ENCODE measurements around the gene SUGP2. TPM values are rescaled to one million over a fixed set of nuclear protein-coding genes. Genes with fewer than 3 reads are reported as not detected.

Gene SUGP2
- total RNA-seq, 4 donors from 2014 or later: 43.0 to 132 (median 57.9) TPM

- intact Hi-C loops (cut with DNase I; ENCODE audit: low total_unique reads) (no loop called here), in situ Hi-C loops (cut with MboI; ENCODE audit: low pct_ligation_motif_present in 1 of 4, low pct_unique_long_range_greater_than_20kb in 1 of 4, low sequenced_read_pairs in 3 of 4) (no loop called here)
- Histone ChIP-seq H3K4me3 (peak overlapping the region; percentile 77 to 94 (median 88)), H3K27ac (peak overlapping the region; percentile 95 to 98 (median 96)), H3K27me3 (no peaks in the 10 kb centered on the region), H3K9me3 (no peaks in the 10 kb centered on the region), H3K4me1 (peaks cover 5 to 30% (median 19%) of the 10 kb centered on the region in 4 donors), H3K36me3 (peaks cover 0 to 14% (median 6%) of the 10 kb centered on the region in 4 donors)
- TF ChIP-seq CTCF (IDR thresholded peaks at IDR 0.05) (no peak), EP300 (IDR thresholded peaks at IDR 0.05; ENCODE audit: low read depth) (no peak), POLR2A (IDR thresholded peaks at IDR 0.05) (no peak)
- no peak for DNase-seq
- WGBS, 2 donors (ENCODE audit: low coverage in 1 of 2): 1% methylated on average over 21 of the region's 32 CpGs; no CpG with 5 or more reads in 1 of the 2 donors
These were observed 216 bp downstream of the SUGP2 start for GRCh38 chr19:19033176-19033425.

DNA sequence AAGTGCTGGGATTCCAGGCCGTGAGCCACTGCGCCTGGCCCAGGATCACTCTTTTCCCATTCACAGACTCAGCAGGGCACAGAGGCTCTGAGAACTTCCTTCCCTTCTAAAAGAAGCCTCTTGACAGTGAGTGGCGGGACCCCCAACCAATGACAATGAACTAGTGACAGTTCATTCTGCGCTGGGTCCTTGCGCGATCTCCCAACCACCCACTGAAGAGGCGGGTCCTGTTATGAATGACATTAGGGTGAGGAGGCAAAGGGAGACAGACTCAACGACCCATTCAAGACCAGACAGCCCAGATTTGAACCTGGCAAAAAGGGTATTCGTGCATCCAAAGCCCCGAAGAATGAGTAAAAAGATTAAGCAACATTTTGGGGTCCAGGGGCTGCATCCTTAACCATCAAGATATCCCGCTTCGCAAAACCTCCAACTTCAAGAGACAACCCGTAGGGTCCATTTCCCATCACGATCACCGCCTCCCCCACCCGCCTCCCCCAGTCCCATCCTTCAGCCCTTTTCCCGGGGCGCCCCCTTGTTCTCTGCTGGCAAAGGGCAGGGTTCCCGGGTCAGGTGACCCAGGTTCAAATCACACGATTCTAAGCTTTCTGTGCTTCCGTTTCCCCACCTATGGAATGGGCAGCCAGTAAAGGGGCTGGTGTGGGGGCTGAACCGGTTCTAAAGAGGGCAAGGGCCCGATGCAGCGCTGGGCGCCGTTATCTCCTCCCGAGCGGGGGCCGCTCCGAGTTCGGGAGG, 719 bp downstream of the SUGP2 start:
- H3K4me1 ChIP-seq: peaks cover 5 to 30% (median 19%) of the 10 kb centered on the region in 4 donors
- TF ChIP-seq CTCF (IDR thresholded peaks at IDR 0.05): no peak
- TF ChIP-seq EP300 (IDR thresholded peaks at IDR 0.05; ENCODE audit: low read depth): no peak
- TF ChIP-seq POLR2A (IDR thresholded peaks at IDR 0.05): no peak
- TF ChIP-seq POLR2AphosphoS5 (IDR thresholded peaks at IDR 0.05): peak in 1 of 3 donors; percentile 12
- no peaks in the 10 kb centered on the region for H3K27me3 ChIP-seq
- H3K27ac ChIP-seq: peak overlapping the region; percentile 95 to 98 (median 96)
- intact Hi-C loops (cut with DNase I; ENCODE audit: low total_unique reads) (no loop called here), in situ Hi-C loops (cut with MboI; ENCODE audit: low pct_ligation_motif_present in 1 of 4, low pct_unique_long_range_greater_than_20kb in 1 of 4, low sequenced_read_pairs in 3 of 4) (no loop called here)
- peak; percentile 65 for DNase-seq
- WGBS, 2 donors (ENCODE audit: low coverage in 1 of 2): 10% methylated on average over 31 of the region's 31 CpGs; no CpG with 5 or more reads in 1 of the 2 donors
- peaks cover 0 to 19% (median 6%) of the 10 kb centered on the region in 4 donors for H3K36me3 ChIP-seq
- peak overlapping the region; percentile 77 to 94 (median 88) for H3K4me3 ChIP-seq
- no peaks in the 10 kb centered on the region for H3K9me3 ChIP-seq

DNA sequence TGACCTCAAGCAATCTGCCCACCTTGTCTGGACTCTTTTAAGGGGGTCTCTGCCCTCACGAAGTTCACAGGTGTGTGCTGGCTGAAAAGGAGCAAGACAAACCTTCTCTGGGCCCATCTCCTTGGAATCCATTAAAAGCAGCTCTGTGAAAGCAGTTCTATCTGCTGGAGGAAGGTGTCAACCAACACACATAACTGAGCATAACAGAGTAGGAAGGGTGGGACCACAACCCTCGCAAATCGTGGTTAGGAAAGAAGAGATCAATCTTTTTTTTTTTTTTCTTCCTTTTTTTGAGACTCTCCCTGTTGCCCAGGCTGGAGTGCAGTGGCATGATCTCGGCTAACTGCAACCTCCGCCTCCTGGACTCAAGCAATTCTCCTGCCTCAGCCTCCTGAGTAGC, 1.4 kb downstream of the SUGP2 start:
- 74 to 100% methylated on average over 1 to 5 of the region's 5 CpGs for WGBS, 2 donors (ENCODE audit: low coverage in 1 of 2)
- Histone ChIP-seq H3K4me1 (peaks cover 5 to 30% (median 19%) of the 10 kb centered on the region in 4 donors), H3K4me3 (peak overlapping the region in 1 of 4 donors; percentile 87), H3K27me3 (no peaks in the 10 kb centered on the region), H3K27ac (peak overlapping the region in 3 of 4 donors; percentile 95 to 97 (median 96)), H3K9me3 (no peaks in the 10 kb centered on the region), H3K36me3 (peaks cover 0 to 26% (median 6%) of the 10 kb centered on the region in 4 donors)
- in situ Hi-C loops (cut with MboI; ENCODE audit: low pct_ligation_motif_present in 1 of 4, low pct_unique_long_range_greater_than_20kb in 1 of 4, low sequenced_read_pairs in 3 of 4) (no loop called here), intact Hi-C loops (cut with DNase I; ENCODE audit: low total_unique reads) (no loop called here)
- no peak for DNase-seq
- TF ChIP-seq EP300 (IDR thresholded peaks at IDR 0.05; ENCODE audit: low read depth): no peak
- no peak for TF ChIP-seq POLR2AphosphoS5 (IDR thresholded peaks at IDR 0.05)
- TF ChIP-seq CTCF (IDR thresholded peaks at IDR 0.05): no peak
- TF ChIP-seq POLR2A (IDR thresholded peaks at IDR 0.05): no peak

DNA sequence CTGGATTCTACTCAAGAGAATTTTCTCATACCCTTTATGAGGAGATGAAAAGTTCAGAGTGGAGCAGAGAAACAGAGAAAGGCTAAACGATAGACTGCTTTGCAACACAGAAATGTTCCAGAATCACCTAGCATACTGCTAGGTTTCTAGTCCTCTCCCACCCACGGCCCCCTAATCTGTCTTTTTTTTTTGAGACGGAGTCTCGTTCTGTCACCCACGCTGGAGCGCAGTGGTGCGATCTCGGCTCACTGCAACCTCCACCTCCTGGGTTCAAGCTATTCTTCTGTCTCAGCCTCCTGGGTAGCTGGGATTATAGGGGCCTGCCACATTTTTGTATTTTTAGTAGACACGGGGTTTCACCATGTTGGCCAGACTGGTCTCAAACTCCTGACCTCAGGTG, 4.8 kb downstream of the SUGP2 start:
- Histone ChIP-seq H3K4me1 (peaks cover 5 to 18% (median 8%) of the 10 kb centered on the region in 4 donors), H3K27me3 (no peaks in the 10 kb centered on the region), H3K4me3 (no peak overlapping the region), H3K27ac (no peak overlapping the region), H3K36me3 (peaks cover 0 to 41% (median 16%) of the 10 kb centered on the region in 4 donors), H3K9me3 (no peaks in the 10 kb centered on the region)
- 83 to 93% methylated on average over 1 to 9 of the region's 9 CpGs for WGBS, 2 donors (ENCODE audit: low coverage in 1 of 2)
- TF ChIP-seq EP300 (IDR thresholded peaks at IDR 0.05; ENCODE audit: low read depth) (no peak), CTCF (IDR thresholded peaks at IDR 0.05) (no peak), POLR2AphosphoS5 (IDR thresholded peaks at IDR 0.05) (no peak), POLR2A (IDR thresholded peaks at IDR 0.05) (no peak)
- intact Hi-C loops (cut with DNase I; ENCODE audit: low total_unique reads) (no loop called here), in situ Hi-C loops (cut with MboI; ENCODE audit: low pct_ligation_motif_present in 1 of 4, low pct_unique_long_range_greater_than_20kb in 1 of 4, low sequenced_read_pairs in 3 of 4) (no loop called here)
- DNase-seq: no peak

Measured in transverse colon (tissue), 4 donors.